Ovary (tissue), 9 donors: ENCODE results near the gene CDCP2. TPM values are rescaled to one million over a fixed set of nuclear protein-coding genes. Genes with fewer than 3 reads are reported as not detected.

Experiments
- DNase-seq, 5 donors: peaks; one replicate each; pipeline ENCODE4 v3.0.0-alpha.2; 2019 to 2020
- H3K27ac ChIP-seq, 2 donors: fragments of 200-600 bp; one replicate each; pipeline versions ENCODE4 v1.5.1 to v1.8.0; 2019 to 2022
- H3K27me3 ChIP-seq: fragments of 200-600 bp; one replicate; pipeline ENCODE4 v1.8.0; 2022
- H3K36me3 ChIP-seq: fragments of 200-600 bp; sonication (generic); one replicate; pipeline ENCODE4 v1.5.1; 2019
- H3K4me1 ChIP-seq: one replicate; pipeline ENCODE4 v1.8.1; 2013; ENCODE audit warnings: mild to moderate bottlenecking, moderate library complexity; ENCODE audit not compliant: insufficient read depth
- H3K4me3 ChIP-seq: fragments of 200-600 bp; sonication (generic); one replicate; pipeline ENCODE4 v1.5.1; 2017
- H3K9me3 ChIP-seq, 2 donors: fragments of 200-600 bp in 1 of 2; sonication (generic) in 1 of 2; one replicate each; pipeline versions ENCODE4 v1.5.1 to v1.8.1; 2013 to 2019; ENCODE audit warnings: mild to moderate bottlenecking in 1 of 2, moderate library complexity in 1 of 2
- CTCF ChIP-seq, 3 donors: fragments of 450-650 bp in 2 of 3; fragments of 200-600 bp in 1 of 3; IDR thresholded peaks; one replicate each; pipeline versions ENCODE4 v1.5.1 to v1.8.0; 2016 to 2022; ENCODE audit warnings: antibody characterized with exemption in 3 of 3, mild to moderate bottlenecking in 1 of 3
- EP300 ChIP-seq: sonication (generic); formaldehyde crosslinking; IDR thresholded peaks from one replicate; pipeline ENCODE4 v1.6.1; 2017; ENCODE audit warnings: antibody characterized with exemption
- POLR2A ChIP-seq: fragments of 450-650 bp; IDR thresholded peaks from one replicate; pipeline ENCODE4 v1.6.1; 2017; ENCODE audit warnings: antibody characterized with exemption, mild to moderate bottlenecking, moderate library complexity
- WGBS, 3 donors: extraction: QIAGEN DNeasy Blood & Tissue Kit in 1 of 3; methylation state at CpG; one replicate each; pipeline versions ENCODE4 v1.1.5 to v1.1.7; 2013 to 2017; 5-methylcytosine and 5-hydroxymethylcytosine counted together
- intact Hi-C, 4 donors: fragments of 100-400 bp; cut with DNase I; formaldehyde crosslinking; loops; one replicate each; pipeline versions ENCODE4 v1.11.0 to v1.15.1; 2022 to 2023
- polyA plus RNA-seq, 2 donors: library from polyadenylated mRNA; stranded (reverse); fragments of 200-250 nt in 1 of 2; fragments of 350-450 nt in 1 of 2; fragmentation: Illumina TruSeq in 1 of 2; extraction: RNeasy Lipid Tissue Mini Kit (QIAGEN cat#74804) in 1 of 2; gene quantifications; one replicate each; pipeline ENCODE4 v1.2.3, GENCODE V29; 2013 to 2014
- total RNA-seq, 7 donors: library from RNA; depleted of rRNA in 2 of 7; stranded (reverse); fragments of >200 nt in 2 of 7; fragmentation: NEBNext Ultra II Directional in 3 of 7; extraction: Animal tissue kit (Norgen Biotek cat#: 25700) in 3 of 7; gene quantifications; one replicate each; pipeline versions ENCODE4 v1.1.0 to v1.2.4, GENCODE V29; 2016 to 2023
- donor health status: DM: no; HTN: no; CAD: no; lungs with moderate emphysema.
- donor health status: DM: no; HTN: no; CAD: no.
- donor health status: Bipolar disorder and iron deficiency.
- donor health status: DM: yes; HTN: yes; CAD: no.
- donor health status: DM: no; HTN: no; CAD: no.
- donor health status: DM: yes; HTN: yes; CAD: no.

The CDCP2 gene
- total and polyA plus RNA-seq, 9 donors: 0.04 to 0.34 (median 0.15) TPM; not detected in 6

GRCh38 chr1:54112705-54113368 is 40.0 kb downstream of the CDCP2 start:
- H3K36me3 ChIP-seq: no peaks in the 10 kb centered on the region
- 7 to 13% (median 11%) methylated on average over 5 of the region's 5 CpGs for WGBS, 3 donors
- no peak for TF ChIP-seq POLR2A
- TF ChIP-seq EP300: no peak
- no peak for TF ChIP-seq CTCF (IDR thresholded peaks at IDR 0.05)
- no peaks in the 10 kb centered on the region for H3K27me3 ChIP-seq
- no peak overlapping the region for H3K4me3 ChIP-seq
- peak in 2 of 5 donors; percentile 42 to 58 for DNase-seq
- H3K9me3 ChIP-seq: no peaks in the 10 kb centered on the region
- H3K4me1 ChIP-seq: peaks cover 2% of the 10 kb centered on the region
- no peak overlapping the region for H3K27ac ChIP-seq
- intact Hi-C loops: loop anchor here in 1 of 4 donors (10.0 kb wide), 1 partner anchor 292 kb away; the partner anchor contains the start of gene SSBP3

- Histone ChIP-seq H3K4me1 (peaks cover 2% of the 10 kb centered on the region), H3K27ac (no peak overlapping the region), H3K36me3 (no peaks in the 10 kb centered on the region), H3K4me3 (no peak overlapping the region), H3K9me3 (no peaks in the 10 kb centered on the region), H3K27me3 (no peaks in the 10 kb centered on the region)
- TF ChIP-seq CTCF (IDR thresholded peaks at IDR 0.05) (no peak), EP300 (no peak), POLR2A (no peak)
- no peak for DNase-seq
- 49 to 69% (median 52%) methylated on average over 7 of the region's 7 CpGs for WGBS, 3 donors
- intact Hi-C loops: loop anchor here in 1 of 4 donors (10.0 kb wide), 1 partner anchor 293 kb away; the partner anchor contains the start of gene SSBP3
These were observed 40.8 kb downstream of the CDCP2 start for GRCh38 chr1:54112027-54112426.

- TF ChIP-seq EP300: no peak
- TF ChIP-seq CTCF (IDR thresholded peaks at IDR 0.05): no peak
- no peak for TF ChIP-seq POLR2A
- H3K9me3 ChIP-seq: no peaks in the 10 kb centered on the region
- no peaks in the 10 kb centered on the region for H3K27me3 ChIP-seq
- WGBS, 3 donors: 78 to 82% (median 80%) methylated on average over 3 of the region's 3 CpGs
- H3K27ac ChIP-seq: no peak overlapping the region
- peaks cover 2% of the 10 kb centered on the region for H3K4me1 ChIP-seq
- DNase-seq: no peak
- intact Hi-C loops: loop anchor here in 1 of 4 donors (10.0 kb wide), 1 partner anchor 293 kb away; the partner anchor contains the start of gene SSBP3
- H3K4me3 ChIP-seq: no peak overlapping the region
- no peaks in the 10 kb centered on the region for H3K36me3 ChIP-seq
These were observed 41.2 kb downstream of the CDCP2 start for GRCh38 chr1:54111624-54112023.

GRCh38 chr1:54110996-54111395 is 41.8 kb downstream of the CDCP2 start:
- Histone ChIP-seq H3K9me3 (no peaks in the 10 kb centered on the region), H3K4me3 (no peak overlapping the region), H3K27me3 (no peaks in the 10 kb centered on the region), H3K27ac (no peak overlapping the region), H3K4me1 (peaks cover 2% of the 10 kb centered on the region), H3K36me3 (no peaks in the 10 kb centered on the region)
- WGBS, 3 donors: 93 to 97% (median 97%) methylated on average over 10 of the region's 10 CpGs
- no peak for TF ChIP-seq CTCF (IDR thresholded peaks at IDR 0.05)
- TF ChIP-seq POLR2A: no peak
- no peak for TF ChIP-seq EP300
- no peak for DNase-seq
- intact Hi-C loops: loop anchor here in 1 of 4 donors (10.0 kb wide), 1 partner anchor 294 kb away; the partner anchor contains the start of gene SSBP3
